SK-N-MC (cell line): ENCODE results near the gene SMC6.

Experiments
- DNase-seq: peaks from one replicate; pipeline ENCODE4 v3.0.0-alpha.2; 2011; ENCODE audit warnings: low read depth, low spot score
- H3K27ac ChIP-seq: fragments of 200-600 bp; sonication (generic); 2 replicates; pipeline ENCODE4 v1.5.1; 2016; ENCODE audit warnings: mixed run types
- H3K36me3 ChIP-seq: fragments of 200-600 bp; sonication (generic); 2 replicates; pipeline ENCODE4 v1.6.1; 2017; ENCODE audit warnings: antibody characterized with exemption, low read length, mixed read lengths; ENCODE audit not compliant: insufficient read depth
- H3K4me3 ChIP-seq: fragments of 200-600 bp; sonication (generic); 2 replicates; pipeline ENCODE4 v1.5.1; 2016
- H3K9ac ChIP-seq: fragments of 200-600 bp; sonication (generic); 2 replicates; pipeline ENCODE4 v1.8.0; 2017; ENCODE audit warnings: mixed run types, mixed read lengths; ENCODE audit not compliant: insufficient read length
- H3K9me3 ChIP-seq: fragments of 200-600 bp; sonication (generic); 2 replicates; pipeline ENCODE4 v1.6.1; 2017; ENCODE audit warnings: low read depth, mild to moderate bottlenecking, antibody characterized with exemption, low read length, moderate library complexity, mixed read lengths
- EZH2 ChIP-seq: fragments of 200-600 bp; sonication (generic); IDR thresholded peaks from one replicate; pipeline ENCODE4 v1.6.1; 2017; ENCODE audit warnings: antibody characterized with exemption
- FOXP2 ChIP-seq: optimal IDR thresholded peaks from 2 replicates; pipeline ENCODE3; 2011; ENCODE audit warnings: mild to moderate bottlenecking, moderate library complexity; ENCODE audit not compliant: insufficient read depth; ENCODE audit errors: extremely low read length, control extremely low read depth
- POLR2AphosphoS5 ChIP-seq: IDR thresholded peaks from 2 replicates; pipeline ENCODE4 v1.6.1; 2012; ENCODE audit warnings: mild to moderate bottlenecking, low read depth, low read length, borderline replicate concordance

The SMC6 gene

DNA sequence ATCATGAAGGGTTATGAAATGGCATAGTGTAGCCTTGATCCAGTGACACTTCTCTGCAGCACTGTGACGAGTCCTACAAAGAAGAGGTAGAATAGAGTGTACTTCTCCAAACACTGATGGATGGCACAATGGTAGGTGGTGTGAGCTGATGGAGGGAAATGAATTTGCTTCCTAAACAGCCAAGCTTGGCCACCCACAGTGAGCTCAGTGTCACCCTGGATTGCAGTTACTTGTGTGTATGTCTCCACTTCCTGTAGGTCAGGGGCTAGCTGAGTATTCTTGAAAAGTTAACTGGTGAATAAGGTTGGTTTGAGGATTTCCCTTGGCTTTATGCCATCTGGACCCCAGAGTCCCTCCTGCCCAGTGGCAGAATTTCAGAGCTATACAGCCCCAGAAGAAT, 137.2 kb downstream of the SMC6 start:
- no peak overlapping the region for H3K4me3 ChIP-seq
- H3K27ac ChIP-seq, result no peak overlapping the region
- no peak for DNase-seq
- no peaks in the 10 kb centered on the region for H3K9me3 ChIP-seq
- H3K9ac ChIP-seq, result no peak overlapping the region
- no peak for TF ChIP-seq EZH2
- TF ChIP-seq POLR2AphosphoS5, result no peak
- no peak for TF ChIP-seq FOXP2
- no peaks in the 10 kb centered on the region for H3K36me3 ChIP-seq

DNA sequence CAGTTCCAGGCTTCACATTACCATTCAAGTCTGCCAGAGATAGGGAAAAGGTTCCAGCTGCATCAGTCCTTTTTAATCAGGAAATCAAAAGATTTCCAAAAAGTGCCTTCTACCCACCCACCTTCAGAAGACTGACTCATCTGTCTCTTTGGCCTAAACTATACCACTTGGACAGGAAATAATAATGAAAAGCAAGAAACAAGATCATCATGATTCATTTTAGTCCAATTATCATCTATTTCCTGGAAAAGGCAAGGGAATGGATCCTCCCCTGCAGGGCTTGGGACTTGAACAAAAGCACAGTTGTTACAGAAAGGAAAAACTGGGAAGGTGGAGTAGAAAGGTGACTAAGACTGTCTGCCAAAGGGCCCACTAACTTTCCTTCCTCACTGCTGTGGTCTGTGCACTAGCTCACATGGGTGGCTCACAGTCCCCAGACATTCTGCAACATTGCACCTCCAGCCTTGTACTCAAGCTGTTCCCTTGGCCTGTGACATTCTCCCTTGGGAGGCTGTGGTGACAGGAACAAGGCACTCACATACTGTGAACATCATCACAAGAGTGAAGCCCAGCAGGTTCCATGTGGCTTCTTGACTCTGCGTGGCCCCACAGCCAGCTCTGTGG, 137.8 kb downstream of the SMC6 start:
- no peak overlapping the region for H3K27ac ChIP-seq
- no peak overlapping the region for H3K4me3 ChIP-seq
- no peak for DNase-seq
- TF ChIP-seq POLR2AphosphoS5 (no peak), EZH2 (no peak)
- no peak overlapping the region for H3K9ac ChIP-seq
- H3K9me3 ChIP-seq, result no peaks in the 10 kb centered on the region
- no peaks in the 10 kb centered on the region for H3K36me3 ChIP-seq

GRCh38 chr2:17615147-17615546, 138.5 kb downstream of the SMC6 start:
- DNase-seq, result no peak
- no peaks in the 10 kb centered on the region for H3K36me3 ChIP-seq
- no peak overlapping the region for H3K9ac ChIP-seq
- H3K9me3 ChIP-seq, result no peaks in the 10 kb centered on the region
- no peak overlapping the region for H3K27ac ChIP-seq
- TF ChIP-seq FOXP2, result no peak
- no peak for TF ChIP-seq EZH2
- TF ChIP-seq POLR2AphosphoS5, result no peak
- H3K4me3 ChIP-seq, result no peak overlapping the region

DNA sequence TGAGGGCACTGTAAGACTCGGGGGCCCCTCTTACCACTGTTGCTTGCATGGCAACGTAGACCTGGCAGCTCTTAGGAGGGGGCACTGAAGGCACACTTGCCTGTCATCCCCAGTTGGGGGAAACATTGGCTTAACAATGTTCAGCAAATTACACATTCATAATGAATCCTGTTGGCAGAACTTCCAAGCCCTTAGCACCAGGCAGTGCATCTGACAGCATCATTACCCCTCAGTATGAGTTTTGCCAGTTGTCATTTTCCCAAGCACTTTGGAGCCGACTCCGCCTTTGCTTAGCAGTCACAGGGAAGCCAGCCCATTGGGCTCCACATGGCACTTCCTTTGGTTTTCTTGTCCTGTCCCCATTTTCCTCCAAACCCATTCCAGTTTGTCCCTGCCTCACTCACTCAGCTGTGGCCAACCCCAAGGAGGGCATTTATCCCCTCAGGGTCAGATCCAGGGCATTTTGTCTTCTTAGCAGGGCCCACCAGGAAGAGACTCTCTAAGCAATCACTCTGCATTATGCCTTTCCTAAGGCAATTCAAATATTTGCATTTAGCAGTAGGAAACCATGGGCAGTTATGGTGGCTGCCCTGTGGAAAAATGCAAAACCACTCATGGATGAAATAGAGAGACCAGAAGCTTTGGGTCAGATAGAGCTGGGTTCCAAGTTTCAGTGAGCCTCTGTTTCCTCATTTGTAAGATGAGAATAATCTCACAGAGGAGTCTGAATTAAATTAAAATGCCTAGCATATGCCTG, 139.3 kb downstream of the SMC6 start:
- DNase-seq, result no peak
- H3K9ac ChIP-seq, result no peak overlapping the region
- TF ChIP-seq FOXP2 (no peak), POLR2AphosphoS5 (no peak), EZH2 (no peak)
- no peaks in the 10 kb centered on the region for H3K36me3 ChIP-seq
- no peak overlapping the region for H3K4me3 ChIP-seq
- H3K27ac ChIP-seq, result no peak overlapping the region
- no peaks in the 10 kb centered on the region for H3K9me3 ChIP-seq
